Activated CD4-positive, alpha-beta T cell treated with anti-CD3 and anti-CD28 coated beads, Interleukin-2, Interleukin-6, amounts not matched to agents 100 ng/mL and 50 ng/mL, durations not matched to agents 16 hours and 8 hours (primary cell): Measurements from ENCODE around the gene GABBR2.
"Not testable (repeated sequence)": the region's sequence is repeated elsewhere in the genome, so short reads cannot be mapped to it uniquely, and the experiment has no call there.

Experiments used
- DNase-seq: peaks from one replicate; pipeline ENCODE4 v3.0.0-alpha.2; 2020

Gene GABBR2

DNA sequence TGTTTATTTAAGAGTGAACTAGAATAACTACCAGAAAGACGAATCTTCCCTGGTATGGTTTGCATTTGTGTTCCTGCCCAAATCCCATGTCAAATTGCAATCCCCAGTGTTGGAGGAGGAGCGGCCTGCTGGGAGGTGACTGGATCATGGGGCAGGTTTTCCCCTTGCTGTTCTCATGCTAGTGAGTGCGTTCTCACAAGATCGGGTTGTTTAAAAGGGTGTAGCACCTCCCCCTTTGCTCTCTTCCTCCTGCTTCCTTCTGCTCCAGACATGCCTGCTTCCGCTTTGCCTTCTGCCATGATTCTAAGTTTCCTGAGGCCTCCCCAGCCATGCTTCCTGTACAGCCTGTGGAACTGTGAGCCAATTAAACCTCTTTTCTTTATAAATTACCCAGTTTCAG lies 242.9 kb downstream of the GABBR2 start:
- DNase-seq = no peak

DNA sequence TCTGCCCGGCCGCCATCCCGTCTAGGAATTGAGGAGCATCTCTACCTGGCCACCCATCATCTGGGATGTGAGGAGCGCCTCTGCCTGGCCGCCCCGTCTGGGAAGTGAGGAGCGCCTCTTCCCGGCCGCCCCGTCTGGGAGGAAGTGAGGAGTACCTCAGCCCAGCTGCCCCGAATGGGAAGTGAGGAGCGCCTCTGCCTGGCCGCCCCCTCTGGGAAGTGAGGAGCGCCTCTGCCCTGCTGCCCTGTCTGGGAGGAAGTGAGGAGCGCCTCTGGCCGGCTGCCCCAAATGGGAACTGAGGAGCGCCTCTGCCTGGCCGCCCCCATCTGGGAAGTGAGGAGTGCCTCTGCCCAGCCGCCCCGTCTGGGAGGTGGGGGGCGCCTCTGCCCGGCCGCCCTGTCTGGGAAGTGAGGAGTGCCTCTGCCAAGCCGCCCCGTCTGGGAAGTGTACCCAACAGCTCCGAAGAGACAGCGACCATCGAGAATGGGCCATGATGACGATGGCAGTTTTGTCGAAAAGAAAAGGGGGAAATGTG lies 244.5 kb downstream of the GABBR2 start:
- not testable (repeated sequence) for DNase-seq

DNA sequence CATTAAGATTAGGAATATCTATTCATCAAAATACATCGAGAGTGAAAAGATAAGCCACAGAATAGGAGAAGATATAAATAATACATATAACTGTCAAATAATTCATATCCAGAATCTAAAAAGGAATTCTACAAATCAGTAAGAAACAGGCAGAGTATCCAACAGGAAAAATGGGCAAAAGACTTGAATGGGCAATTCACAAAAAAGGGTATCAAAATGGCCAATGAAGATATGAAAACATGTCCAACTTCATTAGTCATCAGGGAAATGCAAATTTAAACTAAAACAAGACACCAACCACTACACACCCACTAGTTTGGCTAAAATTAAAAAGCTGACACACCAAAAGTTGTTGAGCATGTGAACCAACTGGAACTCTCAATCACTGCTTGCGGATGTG lies 246.4 kb downstream of the GABBR2 start:
- no peak for DNase-seq

DNA sequence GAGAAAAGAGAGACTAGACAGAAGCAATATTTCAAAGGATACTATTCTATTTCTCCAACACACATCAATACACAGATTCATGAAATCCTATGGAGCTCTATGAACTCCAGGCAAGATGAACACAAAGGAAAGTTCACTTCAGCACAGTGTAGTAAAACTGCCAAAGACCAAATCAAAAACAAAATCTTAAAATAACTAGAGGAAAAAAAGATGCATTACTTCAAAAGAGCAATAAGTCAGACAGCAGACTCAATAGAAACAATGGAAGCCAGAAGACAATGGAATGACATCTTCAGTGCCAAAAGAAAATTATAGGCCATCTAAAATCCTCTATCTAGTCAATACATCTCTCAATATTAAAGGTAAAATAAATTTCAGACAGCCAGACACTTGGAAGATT lies 248.0 kb downstream of the GABBR2 start:
- no peak for DNase-seq

DNA sequence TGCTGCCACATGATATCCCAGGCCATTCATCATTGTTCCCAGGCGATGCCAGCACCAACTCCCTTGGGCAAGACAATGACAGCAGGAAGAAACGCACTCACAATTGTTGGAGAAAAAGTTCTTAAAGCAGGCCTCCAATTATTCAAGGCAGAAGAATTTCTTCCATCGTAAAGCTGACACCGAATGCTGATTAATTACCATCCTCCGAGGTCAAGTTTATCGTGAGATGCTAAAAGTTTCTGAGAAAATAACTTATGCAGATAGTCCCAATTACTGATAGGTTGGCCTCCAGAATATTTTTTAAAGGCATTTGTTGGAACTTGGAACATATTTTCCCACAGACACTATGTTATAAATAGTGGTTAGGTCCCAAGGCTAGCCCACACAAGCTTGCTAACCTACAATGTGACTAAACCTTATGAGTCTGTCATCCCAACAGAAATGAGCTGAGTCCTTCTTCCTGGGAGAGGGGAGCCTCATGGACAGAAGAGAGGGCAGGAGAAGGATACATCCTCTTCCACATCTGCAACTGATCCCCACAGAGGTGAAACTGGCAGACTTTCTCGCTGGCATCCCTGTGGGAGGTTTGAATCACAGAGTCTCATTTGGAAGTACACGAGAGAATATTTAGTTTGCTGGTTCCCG lies 250.9 kb downstream of the GABBR2 start:
- DNase-seq = no peak

DNA sequence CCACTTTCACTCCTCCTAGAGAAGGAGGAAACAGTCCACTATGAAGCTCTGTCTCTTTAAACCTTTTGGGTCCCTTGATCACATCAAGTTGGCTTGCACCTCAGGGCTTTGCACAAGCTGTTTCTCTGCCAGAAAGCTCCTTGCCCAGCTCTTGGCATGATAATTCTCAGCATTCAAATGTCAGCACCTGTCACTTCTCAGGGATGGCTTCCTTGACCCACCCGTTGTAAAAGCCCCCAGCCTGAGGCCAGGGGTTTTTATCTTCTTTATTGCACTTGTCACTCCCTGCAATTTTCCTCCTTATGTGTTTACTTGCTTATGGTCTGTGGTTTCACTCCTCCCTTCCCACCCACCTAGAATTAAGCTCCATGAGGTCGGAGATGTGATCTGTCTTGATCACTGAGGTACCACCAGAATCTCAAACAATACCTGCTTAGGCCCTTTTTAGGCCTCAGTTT lies 252.6 kb downstream of the GABBR2 start:
- no peak for DNase-seq

DNA sequence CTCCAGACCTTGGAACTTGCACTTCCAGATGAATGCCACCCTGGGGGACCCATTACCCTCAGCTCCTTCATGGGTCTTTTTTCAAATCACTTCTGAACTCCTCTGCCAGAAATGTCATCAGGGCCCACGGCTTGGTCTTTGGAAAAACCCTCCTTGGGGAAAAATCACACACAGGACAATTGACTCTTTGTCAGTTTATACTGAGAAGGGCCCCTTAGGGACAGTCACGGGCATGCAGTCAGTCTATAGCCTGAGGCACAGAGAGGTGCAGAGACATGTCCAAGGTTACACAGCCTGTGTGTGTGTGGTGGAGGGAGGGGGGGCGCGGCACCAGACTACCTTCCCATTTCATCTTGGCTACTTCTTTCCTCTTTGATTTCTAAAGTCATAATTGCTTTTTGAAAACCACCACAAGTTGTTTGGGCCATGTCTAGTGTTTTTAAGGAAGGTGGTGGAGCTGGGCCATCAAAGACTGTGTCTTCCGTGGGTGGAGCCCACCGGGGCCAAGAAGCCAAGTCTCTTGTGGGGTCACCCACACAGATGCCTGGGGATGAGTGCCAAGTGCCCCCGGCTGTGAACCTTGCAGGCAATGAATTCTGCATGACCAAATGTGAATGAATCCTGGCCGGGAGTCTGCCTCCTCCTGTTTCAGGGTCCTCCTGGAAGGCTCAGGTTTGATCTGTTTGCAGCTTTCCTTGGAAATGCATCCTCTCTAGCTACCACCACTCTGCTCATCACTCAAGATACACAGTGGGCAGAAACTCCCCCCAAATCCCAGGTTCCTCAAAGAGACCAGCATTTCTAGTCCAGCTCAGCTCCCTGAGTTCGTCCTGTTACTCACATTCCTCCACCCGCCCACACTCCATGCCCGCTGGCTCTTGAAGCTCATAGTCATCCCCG lies 253.2 kb downstream of the GABBR2 start:
- DNase-seq = no peak

DNA sequence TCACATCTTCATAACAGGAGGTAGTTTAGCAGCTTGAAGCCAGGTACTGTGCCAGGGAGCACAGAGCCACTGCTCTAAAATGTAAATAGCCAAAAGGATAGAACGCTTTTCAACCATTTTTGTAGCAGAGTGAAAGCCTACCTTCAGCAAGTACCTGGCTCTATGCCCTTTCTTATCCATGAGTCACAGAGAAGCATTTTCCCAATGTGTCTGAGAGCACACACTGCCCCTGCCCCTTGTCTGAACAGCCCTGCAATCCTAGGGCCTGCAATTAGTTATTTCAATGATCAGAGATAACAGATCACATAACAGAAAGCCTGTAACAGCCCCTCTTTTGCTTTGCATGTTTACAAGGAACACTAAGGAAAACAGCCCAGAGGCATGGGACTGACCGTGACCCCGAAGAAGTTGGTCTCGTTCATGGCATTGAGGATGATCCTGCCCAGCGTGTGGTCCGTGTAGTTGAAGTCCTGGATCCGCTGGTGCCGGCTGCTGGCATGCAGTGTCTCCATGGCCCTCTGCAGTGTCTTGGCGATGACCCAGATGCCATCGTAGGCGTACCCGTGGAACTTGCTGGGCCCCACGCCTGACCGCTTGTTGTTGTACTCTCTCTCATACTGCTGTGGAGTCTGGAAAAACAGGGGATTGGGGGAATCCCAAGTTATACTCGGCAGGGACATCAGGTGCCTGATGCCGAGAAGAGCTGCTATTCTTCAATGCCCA lies 255.0 kb downstream of the GABBR2 start:
- DNase-seq = no peak

DNA sequence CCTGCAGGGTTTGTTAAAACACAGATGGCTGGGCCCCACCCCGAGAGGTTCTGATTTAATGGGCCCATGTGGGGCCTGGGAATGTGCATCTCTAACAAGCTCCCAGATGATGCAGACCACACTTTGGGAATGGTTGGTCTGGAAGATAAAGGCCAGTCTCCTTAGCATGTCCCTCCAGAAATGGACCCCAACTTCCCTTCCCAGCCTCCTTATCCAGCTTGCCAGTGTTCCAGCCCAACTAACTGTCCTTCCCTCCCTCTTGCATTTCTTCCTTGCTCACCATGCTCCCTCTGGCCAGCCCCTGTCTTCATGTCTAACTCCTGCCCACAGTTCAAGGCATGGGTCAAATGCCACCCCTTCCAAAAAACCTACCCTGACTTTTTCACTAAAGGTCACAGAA lies 257.2 kb downstream of the GABBR2 start:
- no peak for DNase-seq

DNA sequence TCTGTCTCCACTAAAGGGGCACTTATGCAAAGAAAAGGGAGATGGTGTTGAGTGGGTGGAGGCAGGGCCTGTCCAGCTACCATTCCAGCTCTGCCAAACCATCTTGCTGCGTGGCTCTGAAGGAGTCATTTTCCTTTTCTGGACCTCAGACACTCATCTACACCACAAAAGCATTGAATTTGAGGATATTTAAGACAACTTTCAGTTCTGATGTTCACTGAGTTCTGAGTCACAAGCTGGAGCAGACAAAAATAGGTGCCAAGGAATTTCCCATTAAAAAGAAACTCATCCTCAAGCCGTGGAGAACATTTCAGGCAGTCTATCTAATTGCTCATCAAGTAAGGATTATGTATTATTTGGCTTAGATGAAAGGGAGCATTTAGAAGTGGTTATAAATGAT lies 258.2 kb downstream of the GABBR2 start:
- no peak for DNase-seq

DNA sequence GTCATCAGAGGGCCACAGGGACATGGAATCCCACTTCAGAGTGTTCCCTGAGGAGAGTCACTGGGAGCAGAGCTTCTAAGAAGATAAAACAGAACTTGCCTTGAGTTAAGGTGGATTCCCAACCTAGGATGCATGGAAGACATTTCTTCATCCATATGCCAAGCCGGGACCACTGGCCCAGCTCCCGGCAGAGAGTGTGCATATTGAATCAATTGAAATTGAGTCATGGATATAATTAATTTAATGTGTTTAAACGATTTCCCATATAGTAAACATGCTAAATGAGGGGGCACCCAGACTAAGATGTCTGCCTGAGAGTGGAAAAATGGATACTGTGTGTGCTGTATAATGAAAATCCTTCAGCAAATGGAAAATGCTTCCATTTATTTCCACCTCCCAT lies 258.9 kb downstream of the GABBR2 start:
- no peak for DNase-seq

DNA sequence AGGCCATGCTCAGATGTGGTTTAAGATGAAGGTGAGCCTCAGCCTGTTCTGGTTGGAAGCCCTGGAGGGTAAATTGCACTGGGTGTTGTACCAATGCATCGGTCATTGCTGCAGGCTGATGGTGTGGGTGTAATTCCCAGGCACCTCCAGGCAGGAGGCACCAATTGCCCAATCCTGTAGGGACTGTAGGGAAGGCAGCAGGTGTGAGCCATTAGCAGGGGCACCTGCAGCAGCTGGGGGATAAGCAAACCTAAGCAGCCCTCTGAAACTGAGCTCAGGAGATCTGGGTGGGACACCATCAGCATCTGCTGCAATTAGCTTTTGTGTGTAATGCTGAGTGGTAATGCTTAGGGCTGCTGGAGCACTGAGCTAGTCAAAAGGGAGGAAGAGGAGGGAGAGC lies 263.2 kb downstream of the GABBR2 start:
- DNase-seq = no peak

DNA sequence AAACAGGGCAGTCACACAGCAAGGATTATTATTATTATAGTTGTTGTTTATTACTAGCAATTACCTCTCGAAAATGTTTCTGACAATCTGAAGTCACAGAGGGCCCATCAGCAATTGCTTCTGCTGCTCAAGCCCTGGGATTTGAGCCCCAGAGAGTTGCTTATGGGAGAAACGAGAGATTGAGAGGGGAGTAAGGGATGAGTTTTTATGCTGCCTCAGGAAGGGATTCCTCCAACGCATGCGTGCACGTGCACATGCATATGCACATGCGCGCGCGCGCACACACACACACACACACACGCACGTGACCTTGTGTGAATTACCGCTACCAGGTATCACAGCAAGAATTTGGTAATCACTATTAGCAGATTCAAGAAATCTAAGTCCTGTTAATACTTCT lies 264.1 kb downstream of the GABBR2 start:
- DNase-seq = no peak

DNA sequence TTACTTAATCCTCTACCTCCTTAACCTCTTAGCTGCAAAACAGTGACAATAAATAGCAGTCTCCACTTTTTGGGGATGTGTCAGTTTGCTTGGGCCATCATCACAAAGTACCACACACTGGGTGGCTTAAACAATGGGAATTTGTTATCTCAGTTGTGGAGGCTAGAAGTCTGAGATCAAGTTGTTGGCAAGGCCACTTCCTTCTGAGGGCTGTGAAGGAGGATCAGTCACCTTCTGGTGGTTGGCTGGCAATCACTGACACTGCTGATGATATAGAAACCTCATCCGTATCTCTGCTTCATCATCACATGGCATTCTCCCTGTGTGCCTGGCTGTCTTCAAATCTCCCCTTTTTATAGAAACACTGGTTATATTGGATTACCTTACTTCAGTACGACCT lies 266.2 kb downstream of the GABBR2 start:
- DNase-seq = no peak

DNA sequence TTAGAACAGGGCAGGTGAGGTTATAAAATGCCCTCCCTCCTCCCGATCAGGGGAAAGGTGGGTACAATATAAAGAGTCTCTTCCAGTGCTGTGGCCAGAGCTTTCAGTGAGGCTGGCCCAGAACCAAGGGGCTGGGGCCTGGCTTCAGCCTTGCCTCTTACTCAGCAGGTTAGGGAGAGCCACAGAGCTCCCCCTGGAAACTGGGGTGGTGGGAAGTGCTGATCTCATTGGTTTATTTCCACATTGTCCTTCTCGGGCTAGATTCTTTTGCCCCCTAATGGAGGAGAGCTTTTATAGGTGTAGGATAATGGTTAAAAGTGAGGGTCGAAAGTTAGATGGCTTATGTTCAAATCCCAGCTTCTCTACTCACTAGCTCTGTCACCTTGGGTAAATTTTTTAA lies 266.6 kb downstream of the GABBR2 start:
- DNase-seq = no peak

DNA sequence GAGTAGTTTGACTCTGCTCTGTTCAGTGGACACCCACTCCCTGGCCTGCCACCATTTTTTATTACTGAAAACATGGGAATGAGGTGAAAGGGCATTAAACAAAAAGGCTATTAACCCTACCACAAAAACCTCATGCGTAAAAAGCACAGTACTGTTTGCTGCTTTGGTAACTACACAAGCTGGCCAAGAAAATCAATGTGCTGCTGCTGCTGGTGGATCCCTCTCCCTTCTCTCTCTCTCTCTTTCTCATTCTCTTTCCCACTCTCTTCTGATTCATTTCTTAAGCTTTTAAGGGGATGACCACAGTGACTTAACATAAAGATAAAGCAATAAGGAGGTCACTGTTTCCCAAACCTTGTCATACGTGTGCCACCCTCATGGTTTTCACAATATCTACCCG lies 270.1 kb downstream of the GABBR2 start:
- DNase-seq = no peak

DNA sequence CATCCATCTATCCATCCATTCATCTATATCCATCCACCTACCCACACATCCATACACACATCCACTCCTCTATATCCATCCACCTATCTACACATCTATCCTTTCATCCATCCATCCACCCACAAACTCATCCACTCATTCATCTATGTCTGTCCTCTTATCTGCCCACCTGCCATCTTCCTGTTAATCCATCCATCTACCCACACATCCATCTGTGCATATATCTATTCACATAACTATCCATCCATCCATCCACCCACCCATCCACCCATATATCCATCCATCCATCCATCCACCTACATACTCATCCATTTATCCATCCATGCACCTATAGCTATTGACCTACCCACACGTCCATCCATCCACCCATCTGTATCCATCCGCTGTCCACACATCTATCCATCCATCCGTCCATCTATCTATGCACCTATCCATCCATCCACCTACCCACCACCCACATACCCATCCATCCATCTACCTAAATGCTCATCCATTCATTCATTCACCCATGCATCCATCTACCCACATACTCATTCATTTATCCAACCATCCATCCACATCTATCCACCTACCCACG lies 271.2 kb downstream of the GABBR2 start:
- no peak for DNase-seq

DNA sequence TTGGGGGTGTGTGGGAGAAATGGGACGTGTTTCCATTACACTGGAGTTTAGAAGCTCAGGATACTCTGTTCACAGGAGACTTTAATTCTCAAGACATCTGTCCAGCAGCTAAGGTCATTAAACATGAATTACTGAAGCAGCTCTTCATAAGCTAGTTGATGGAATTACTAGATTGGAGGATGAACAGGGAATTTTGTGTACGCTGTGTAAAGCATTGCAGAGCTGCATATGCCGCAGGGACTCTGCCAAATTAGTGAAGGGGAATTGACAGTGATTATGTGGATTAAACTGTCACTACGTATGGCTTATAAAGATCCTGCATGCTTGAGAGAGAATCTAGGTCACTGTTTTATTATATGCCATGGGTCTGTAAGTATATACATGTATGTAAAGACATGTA lies 275.8 kb downstream of the GABBR2 start:
- DNase-seq = no peak

DNA sequence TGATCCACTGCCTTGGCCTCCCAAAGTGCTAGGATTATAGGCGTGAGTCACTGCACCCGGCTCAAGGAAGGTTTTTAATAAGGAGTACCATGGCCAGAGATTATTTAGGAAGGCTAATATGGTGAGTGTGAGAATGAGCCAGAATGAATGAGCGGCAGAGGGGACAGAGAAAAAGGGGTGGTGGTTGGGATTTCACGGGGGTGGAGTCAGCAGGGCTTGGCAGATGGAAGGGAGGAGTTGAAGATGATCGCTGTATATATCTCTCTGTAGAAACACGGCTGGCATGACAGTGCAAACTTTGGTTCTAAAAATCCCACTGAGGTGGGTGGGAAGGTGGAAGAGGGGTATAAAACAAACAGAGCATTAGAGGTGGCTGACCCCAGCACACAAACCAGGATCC lies 276.6 kb downstream of the GABBR2 start:
- DNase-seq = no peak

DNA sequence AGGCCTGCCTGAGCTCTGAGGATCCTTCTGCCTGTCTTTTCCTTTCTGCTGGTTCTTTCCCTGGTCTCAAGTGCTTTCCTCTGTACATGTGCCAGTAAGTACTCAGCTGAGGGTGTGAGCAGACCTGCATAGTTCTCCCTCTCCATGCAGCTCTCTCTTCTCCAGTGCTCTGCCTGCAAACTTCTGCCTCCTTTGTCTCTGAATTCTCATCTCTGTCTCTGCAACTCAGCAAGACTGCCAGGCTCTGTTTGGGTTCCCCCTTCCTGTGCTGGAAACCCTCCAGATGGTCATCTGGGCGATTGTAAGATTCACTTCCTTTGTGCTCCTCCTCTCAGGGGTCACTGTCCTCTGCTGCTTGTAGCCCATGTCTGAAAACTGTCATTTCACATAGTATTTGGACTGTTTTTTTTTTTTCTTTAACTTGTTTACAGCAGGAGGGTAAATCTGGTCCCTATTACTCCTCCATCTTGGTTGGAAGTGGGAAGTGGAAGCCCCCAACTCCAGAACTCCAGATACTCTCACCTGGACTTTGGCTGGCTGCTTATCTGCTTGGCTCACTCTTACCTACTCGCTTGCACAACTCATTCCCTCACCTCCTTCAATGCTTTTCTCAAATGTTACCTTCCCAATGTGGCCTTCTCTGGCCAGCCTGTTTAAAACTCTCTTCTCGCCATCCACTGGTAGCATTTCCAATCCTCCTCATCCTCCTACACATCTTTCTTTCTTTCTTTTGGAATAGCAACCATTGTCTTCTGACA lies 278.0 kb downstream of the GABBR2 start:
- DNase-seq = no peak

DNA sequence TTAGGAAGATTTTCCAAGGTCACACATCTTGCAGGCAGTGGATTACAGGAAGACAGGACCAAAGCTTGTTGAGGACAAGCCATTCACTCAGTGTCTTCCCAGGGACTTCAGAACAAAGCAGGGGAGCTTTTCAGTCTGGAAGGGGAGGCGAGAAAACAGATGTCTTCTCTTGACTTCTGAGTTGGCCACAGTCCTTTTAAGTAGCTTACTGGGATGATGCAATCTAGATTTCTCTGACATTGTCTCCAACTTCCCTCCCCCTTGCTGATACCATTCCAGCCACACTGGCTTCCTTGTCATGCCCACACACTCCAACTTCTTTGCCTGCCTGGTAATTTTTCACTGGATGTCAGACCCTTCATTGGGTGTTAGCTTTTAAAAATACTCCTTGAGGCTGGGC lies 279.1 kb downstream of the GABBR2 start:
- no peak for DNase-seq

DNA sequence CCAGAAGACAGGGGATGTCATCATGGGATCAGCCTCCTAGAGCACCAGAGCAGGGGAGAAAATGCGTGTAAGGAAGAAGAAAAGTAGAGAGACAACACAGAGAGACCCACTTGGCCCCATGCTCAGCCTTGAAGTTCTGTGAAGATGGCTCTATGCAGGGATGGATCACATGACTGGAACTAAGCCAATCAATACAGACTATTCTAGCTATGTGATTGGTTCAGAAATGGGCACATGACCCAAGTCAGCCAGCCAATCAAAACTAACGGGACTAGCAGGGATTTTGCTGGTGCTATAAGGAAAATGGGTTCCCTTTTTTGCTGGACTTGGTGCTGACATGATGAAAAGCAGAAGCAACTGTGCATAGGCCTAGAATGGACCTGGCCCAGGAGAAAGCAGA lies 280.3 kb downstream of the GABBR2 start:
- no peak for DNase-seq
